NCI-H2029 (cell line): Measurements from ENCODE around the gene DDX1.
A peak's percentile ranks its signal among the peaks of the same experiment; 100 is the strongest.

Source experiments
- DNase-seq: peaks from one replicate; lab custom pipeline; 2025; lab: John Stamatoyannopoulos, UW

The DDX1 gene

GRCh38 chr2:15562354-15563031 lies 29.2 kb upstream of the DDX1 start:
- no peak for DNase-seq

- DNase-seq = no peak
Observed at GRCh38 chr2:15563227-15564100, 28.2 kb upstream of the DDX1 start.

- DNase-seq = no peak
Observed at GRCh38 chr2:15565392-15565791, 26.3 kb upstream of the DDX1 start.

GRCh38 chr2:15565994-15566671 lies 25.5 kb upstream of the DDX1 start:
- no peak for DNase-seq

GRCh38 chr2:15566912-15567311 lies 24.8 kb upstream of the DDX1 start:
- no peak for DNase-seq

- DNase-seq = no peak
Observed at GRCh38 chr2:15568874-15569273, 22.8 kb upstream of the DDX1 start.

- DNase-seq = no peak
Observed at GRCh38 chr2:15570104-15570503, 21.6 kb upstream of the DDX1 start.

GRCh38 chr2:15571729-15572128 lies 19.9 kb upstream of the DDX1 start:
- no peak for DNase-seq

GRCh38 chr2:15577071-15577735 lies 14.5 kb upstream of the DDX1 start:
- peak; percentile 76 for DNase-seq

GRCh38 chr2:15579641-15580040 lies 12.0 kb upstream of the DDX1 start:
- DNase-seq = no peak

- DNase-seq = peak; percentile 12
Observed at GRCh38 chr2:15580451-15580850, 11.2 kb upstream of the DDX1 start.

GRCh38 chr2:15582710-15583357 lies 8.8 kb upstream of the DDX1 start:
- DNase-seq = no peak

- DNase-seq = no peak
Observed at GRCh38 chr2:15583826-15584225, 7.8 kb upstream of the DDX1 start.

GRCh38 chr2:15584316-15584715 lies 7.4 kb upstream of the DDX1 start:
- no peak for DNase-seq

- no peak for DNase-seq
Observed at GRCh38 chr2:15584767-15585469, 6.8 kb upstream of the DDX1 start.

- DNase-seq = peak; percentile 28
Observed at GRCh38 chr2:15588329-15588919, 3.2 kb upstream of the DDX1 start.

- DNase-seq = no peak
Observed at GRCh38 chr2:15591373-15591691, 336 bp upstream of the DDX1 start.

- no peak for DNase-seq
Observed at GRCh38 chr2:15593327-15593705, 1.6 kb downstream of the DDX1 start.

- DNase-seq = no peak
Observed at GRCh38 chr2:15594291-15595256, 2.9 kb downstream of the DDX1 start.
